Keratinocyte (primary cell): ENCODE results near the gene SUN2. TPM values are rescaled to one million over a fixed set of nuclear protein-coding genes. Genes with fewer than 3 reads are reported as not detected.

Experiments used
- DNase-seq: peaks from one replicate; pipeline ENCODE4 v3.0.0-alpha.2; 2011; ENCODE audit warnings: low read depth, missing footprints, low spot score
- FAIRE-seq: peaks from 2 replicates; lab custom pipeline; 2011; peaks lifted over from hg19 to GRCh38; lab: Jason Lieb, UNC
- H2AFZ ChIP-seq: 2 replicates; pipeline ENCODE4 v1.6.0; 2012; ENCODE audit warnings: low read length, control low read depth, inconsistent platforms; ENCODE audit not compliant: control insufficient read depth
- H3K27ac ChIP-seq: 2 replicates; pipeline ENCODE4 v1.5.1; 2011; ENCODE audit warnings: low read length; ENCODE audit not compliant: control insufficient read depth, insufficient read depth
- H3K27me3 ChIP-seq: 3 replicates; pipeline ENCODE4 v1.6.0; 2011; ENCODE audit warnings: low read length; ENCODE audit not compliant: control insufficient read depth, insufficient read depth; ENCODE audit errors: extremely low read depth
- H3K36me3 ChIP-seq, 2 experiments: 2 replicates in 1 of 2; 3 replicates in 1 of 2; pipeline ENCODE4 v1.5.1; 2011; ENCODE audit warnings: low read length in 2 of 2, mild to moderate bottlenecking in 1 of 2; ENCODE audit not compliant: control insufficient read depth in 2 of 2, insufficient read depth in 2 of 2; ENCODE audit errors: extremely low read depth in 1 of 2
- H3K4me1 ChIP-seq: 3 replicates; pipeline ENCODE4 v1.5.1; 2011; ENCODE audit warnings: low read length; ENCODE audit not compliant: control insufficient read depth, insufficient read depth; ENCODE audit errors: extremely low read depth
- H3K4me2 ChIP-seq: 3 replicates; pipeline ENCODE4 v1.6.0; 2011; ENCODE audit warnings: low read depth, low read length; ENCODE audit not compliant: control insufficient read depth, insufficient read depth; ENCODE audit errors: extremely low read depth
- H3K4me3 ChIP-seq, 3 experiments: fragments of 200-600 bp in 1 of 3; sonication (generic) in 1 of 3; 2 replicates in 2 of 3; 3 replicates in 1 of 3; pipeline ENCODE4 v1.5.1; 2011 to 2016; ENCODE audit warnings: low read length in 3 of 3, mild to moderate bottlenecking in 3 of 3, control low read depth in 2 of 3, inconsistent platforms in 1 of 3, low read depth in 1 of 3, mixed read lengths in 1 of 3, mixed run types in 1 of 3, moderate library complexity in 1 of 3; ENCODE audit not compliant: control insufficient read depth in 2 of 3, insufficient read depth in 2 of 3; ENCODE audit errors: extremely low read depth in 1 of 3
- H3K79me2 ChIP-seq: 2 replicates; pipeline ENCODE4 v1.6.0; 2012; ENCODE audit warnings: low read length; ENCODE audit not compliant: control insufficient read depth, insufficient read depth
- H3K9ac ChIP-seq: 3 replicates; pipeline ENCODE4 v1.6.0; 2011; ENCODE audit warnings: low read length; ENCODE audit not compliant: control insufficient read depth, insufficient read depth; ENCODE audit errors: extremely low read depth
- H3K9me1 ChIP-seq: 3 replicates; pipeline ENCODE4 v1.6.0; 2011; ENCODE audit warnings: low read length; ENCODE audit not compliant: control insufficient read depth, insufficient read depth; ENCODE audit errors: extremely low read depth
- H3K9me3 ChIP-seq: 2 replicates; pipeline ENCODE4 v1.5.1; 2012; ENCODE audit warnings: low read depth, low read length; ENCODE audit not compliant: control insufficient read depth
- H4K20me1 ChIP-seq: 3 replicates; pipeline ENCODE4 v1.6.0; 2011; ENCODE audit warnings: low read length; ENCODE audit not compliant: control insufficient read depth, insufficient read depth; ENCODE audit errors: extremely low read depth
- CTCF ChIP-seq, 3 experiments: IDR thresholded peaks in 1 of 3; conservative IDR thresholded peaks in 1 of 3; optimal IDR thresholded peaks in 1 of 3; 2 replicates in 2 of 3; 3 replicates in 1 of 3; pipeline versions ENCODE3 to v1.5.1; 2011; ENCODE audit warnings: low read length in 3 of 3, mild to moderate bottlenecking in 3 of 3, moderate library complexity in 2 of 3, control low read depth in 1 of 3, inconsistent platforms in 1 of 3; ENCODE audit not compliant: insufficient read depth in 2 of 3; ENCODE audit errors: extremely low read depth in 1 of 3
- EZH2 ChIP-seq: IDR thresholded peaks from one replicate; pipeline ENCODE4 v1.6.1; 2012; ENCODE audit warnings: inconsistent platforms, mild to moderate bottlenecking, low read length, moderate library complexity
- dilution Hi-C: fragments of 300-500 bp; cut with MboI; formaldehyde crosslinking; loops from one replicate; pipeline ENCODE4 v1.7.0; 2020; ENCODE audit warnings: low sequenced_read_pairs; ENCODE audit not compliant: extremely low pct_ligation_motif_present
- polyA plus RNA-seq, 5 experiments: library from polyadenylated mRNA; depleted of rRNA in 3 of 5; stranded (reverse) in 3 of 5; stranded (forward) in 1 of 5; unstranded in 1 of 5; fragments of >200 nt; gene quantifications; 1 replicate in 1 of 5; 2 replicates in 3 of 5; 3 replicates in 1 of 5; pipeline versions ENCODE4 v1.2.1 to v1.2.3, GENCODE V29; 2011 to 2012; ENCODE audit warnings: missing spikeins in 2 of 5, low read depth in 1 of 5, low replicate concordance in 1 of 5

SUN2 gene
- polyA plus RNA-seq, 1 donor (not counting 4 experiments of a cell fraction or from before 2014, with no cell fraction given), result 15.9 TPM

- H3K27ac ChIP-seq, result no peak overlapping the region
- TF ChIP-seq EZH2 (no peak), CTCF (optimal IDR thresholded peaks at IDR 0.05 in 1 of 3, IDR thresholded peaks at IDR 0.05 in 1 of 3, conservative IDR thresholded peaks at IDR 0.05 in 1 of 3; ENCODE audit: extremely low read depth in 1 of 3, insufficient read depth in 2 of 3, low read length in 3 of 3) (no peak)
- dilution Hi-C loops, result no loop called here
- H4K20me1 ChIP-seq, result no peaks in the 10 kb centered on the region
- H3K36me3 ChIP-seq, result peaks cover 0 to 4% of the 10 kb centered on the region in 2 experiments
- H3K9me1 ChIP-seq, result no peaks in the 10 kb centered on the region
- no peaks in the 10 kb centered on the region for H3K79me2 ChIP-seq
- no peaks in the 10 kb centered on the region for H3K27me3 ChIP-seq
- H3K4me2 ChIP-seq, result no peak overlapping the region
- DNase-seq (no peak), FAIRE-seq (no peak)
- no peaks in the 10 kb centered on the region for H3K9me3 ChIP-seq
- no peak overlapping the region for H3K9ac ChIP-seq
- no peak overlapping the region for H3K4me3 ChIP-seq
- H2AFZ ChIP-seq, result no peak overlapping the region
- H3K4me1 ChIP-seq, result peaks cover 7% of the 10 kb centered on the region
These were observed 32.4 kb upstream of the SUN2 start for GRCh38 chr22:38788021-38788816.

- no peaks in the 10 kb centered on the region for H3K9me1 ChIP-seq
- H4K20me1 ChIP-seq, result no peaks in the 10 kb centered on the region
- H3K4me1 ChIP-seq, result peaks cover 4% of the 10 kb centered on the region
- no peaks in the 10 kb centered on the region for H3K9me3 ChIP-seq
- H2AFZ ChIP-seq, result no peak overlapping the region
- H3K27me3 ChIP-seq, result no peaks in the 10 kb centered on the region
- dilution Hi-C loops, result no loop called here
- H3K4me3 ChIP-seq, result no peak overlapping the region
- FAIRE-seq, result no peak
- H3K27ac ChIP-seq, result no peak overlapping the region
- TF ChIP-seq EZH2 (no peak), CTCF (optimal IDR thresholded peaks at IDR 0.05 in 1 of 3, IDR thresholded peaks at IDR 0.05 in 1 of 3, conservative IDR thresholded peaks at IDR 0.05 in 1 of 3; ENCODE audit: extremely low read depth in 1 of 3, insufficient read depth in 2 of 3, low read length in 3 of 3) (no peak)
- H3K9ac ChIP-seq, result no peak overlapping the region
- no peak overlapping the region for H3K4me2 ChIP-seq
- peaks cover 0 to 4% of the 10 kb centered on the region in 2 experiments for H3K36me3 ChIP-seq
- DNase-seq, result no peak
- H3K79me2 ChIP-seq, result no peaks in the 10 kb centered on the region
These were observed 30.8 kb upstream of the SUN2 start for GRCh38 chr22:38786631-38787030.
